AG09309 (cell line): ENCODE measurements around the gene TRPM1.

Source experiments
- DNase-seq: peaks from one replicate; pipeline ENCODE4 v3.0.0-alpha.2; 2010; ENCODE audit warnings: low read depth
- H3K4me3 ChIP-seq: 2 replicates; pipeline ENCODE4 v1.5.1; 2011; ENCODE audit warnings: mild to moderate bottlenecking, low read depth, low read length, moderate library complexity; ENCODE audit not compliant: control insufficient read depth
- TF ChIP-seq, protein P1 (sequence below): IDR thresholded peaks from 2 replicates; pipeline ENCODE4 v1.5.1; 2011; ENCODE audit warnings: mild to moderate bottlenecking, low read depth, low read length, inconsistent platforms; ENCODE audit not compliant: insufficient read depth, control insufficient read depth; ENCODE audit errors: missing control alignments

TRPM1 gene

GRCh38 chr15:30958219-30958618, 143.3 kb downstream of the TRPM1 start:
- no peak for DNase-seq
- H3K4me3 ChIP-seq, result no peak overlapping the region
- TF ChIP-seq, protein P1, sequence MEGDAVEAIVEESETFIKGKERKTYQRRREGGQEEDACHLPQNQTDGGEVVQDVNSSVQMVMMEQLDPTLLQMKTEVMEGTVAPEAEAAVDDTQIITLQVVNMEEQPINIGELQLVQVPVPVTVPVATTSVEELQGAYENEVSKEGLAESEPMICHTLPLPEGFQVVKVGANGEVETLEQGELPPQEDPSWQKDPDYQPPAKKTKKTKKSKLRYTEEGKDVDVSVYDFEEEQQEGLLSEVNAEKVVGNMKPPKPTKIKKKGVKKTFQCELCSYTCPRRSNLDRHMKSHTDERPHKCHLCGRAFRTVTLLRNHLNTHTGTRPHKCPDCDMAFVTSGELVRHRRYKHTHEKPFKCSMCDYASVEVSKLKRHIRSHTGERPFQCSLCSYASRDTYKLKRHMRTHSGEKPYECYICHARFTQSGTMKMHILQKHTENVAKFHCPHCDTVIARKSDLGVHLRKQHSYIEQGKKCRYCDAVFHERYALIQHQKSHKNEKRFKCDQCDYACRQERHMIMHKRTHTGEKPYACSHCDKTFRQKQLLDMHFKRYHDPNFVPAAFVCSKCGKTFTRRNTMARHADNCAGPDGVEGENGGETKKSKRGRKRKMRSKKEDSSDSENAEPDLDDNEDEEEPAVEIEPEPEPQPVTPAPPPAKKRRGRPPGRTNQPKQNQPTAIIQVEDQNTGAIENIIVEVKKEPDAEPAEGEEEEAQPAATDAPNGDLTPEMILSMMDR, result no peak

DNA sequence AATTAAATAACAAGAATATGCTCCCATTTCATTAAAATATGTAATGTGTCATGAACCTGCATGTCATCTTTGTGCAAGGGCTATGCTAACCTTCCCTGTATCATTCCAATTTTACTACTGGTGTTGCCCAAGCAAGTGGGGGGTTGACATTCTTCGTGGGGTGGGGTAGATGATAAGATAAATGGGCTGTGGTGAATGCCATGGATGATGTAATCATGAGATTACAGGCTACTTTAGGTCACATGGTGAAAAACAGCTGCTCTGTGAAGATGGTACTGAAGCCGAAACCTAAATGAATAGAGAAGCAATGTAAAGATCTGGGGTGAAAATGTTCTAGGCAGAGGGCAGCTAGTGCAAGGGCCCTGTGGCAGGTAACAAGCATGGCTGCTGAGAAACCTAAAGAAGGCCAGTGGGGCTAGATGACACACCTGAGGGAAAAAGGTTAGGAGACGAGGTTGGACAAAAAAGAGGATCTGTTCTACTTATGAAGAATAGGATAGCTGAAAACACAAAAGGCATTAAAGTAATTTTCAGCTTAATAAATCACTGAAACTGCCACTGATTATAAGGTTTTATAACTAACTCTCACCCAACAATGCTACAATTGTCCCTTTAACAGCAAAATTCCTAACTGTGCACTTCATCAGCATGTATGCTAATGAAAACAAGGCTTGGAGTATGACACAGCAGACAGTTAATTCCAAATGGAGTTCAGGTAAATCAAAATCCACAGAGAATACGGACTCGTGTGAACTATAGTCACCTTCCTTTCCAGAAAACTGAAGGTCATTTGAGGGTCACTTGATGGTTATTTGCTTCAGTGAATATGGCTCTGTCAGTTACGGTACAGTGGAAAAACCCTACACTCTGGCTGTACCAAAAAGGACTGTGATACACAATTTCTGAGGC, 145.1 kb downstream of the TRPM1 start:
- no peak overlapping the region for H3K4me3 ChIP-seq
- peak; percentile 4 for DNase-seq
- TF ChIP-seq, protein P1, result no peak

- no peak overlapping the region for H3K4me3 ChIP-seq
- no peak for DNase-seq
- TF ChIP-seq, protein P1, result no peak
Measured at GRCh38 chr15:30954674-30955073, 146.9 kb downstream of the TRPM1 start.

DNA sequence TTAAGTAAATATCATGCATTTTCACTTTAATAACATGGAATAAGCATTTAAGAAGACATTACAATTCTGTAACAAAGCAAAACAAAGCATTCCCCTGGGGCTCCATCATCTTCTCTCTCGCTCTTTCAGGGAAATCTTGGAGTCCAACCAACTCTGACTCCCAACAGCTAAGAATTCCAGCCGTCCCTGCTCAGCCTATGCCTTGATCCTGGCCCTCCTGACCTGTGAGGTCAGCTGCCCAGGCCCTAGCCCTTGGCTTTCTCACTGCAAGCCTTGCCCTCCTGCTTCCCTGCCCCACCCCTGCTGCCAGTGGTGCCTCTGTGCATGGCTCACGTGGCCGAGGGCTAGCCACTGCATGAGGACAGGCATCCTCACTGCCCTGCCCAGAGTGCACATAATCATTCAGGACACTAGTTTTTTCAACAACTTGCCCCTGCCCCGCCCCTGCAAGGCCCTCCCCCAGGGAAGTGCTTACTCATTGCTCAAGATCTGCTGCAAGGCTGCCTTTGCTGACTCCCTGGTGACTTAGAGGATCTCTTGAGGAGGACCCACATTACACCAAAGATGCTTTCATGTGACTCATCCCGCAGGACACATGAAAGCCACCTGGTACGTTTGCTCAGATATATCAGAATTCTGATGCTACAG, 147.7 kb downstream of the TRPM1 start:
- TF ChIP-seq, protein P1, result no peak
- H3K4me3 ChIP-seq, result no peak overlapping the region
- peak; percentile 64 for DNase-seq

DNA sequence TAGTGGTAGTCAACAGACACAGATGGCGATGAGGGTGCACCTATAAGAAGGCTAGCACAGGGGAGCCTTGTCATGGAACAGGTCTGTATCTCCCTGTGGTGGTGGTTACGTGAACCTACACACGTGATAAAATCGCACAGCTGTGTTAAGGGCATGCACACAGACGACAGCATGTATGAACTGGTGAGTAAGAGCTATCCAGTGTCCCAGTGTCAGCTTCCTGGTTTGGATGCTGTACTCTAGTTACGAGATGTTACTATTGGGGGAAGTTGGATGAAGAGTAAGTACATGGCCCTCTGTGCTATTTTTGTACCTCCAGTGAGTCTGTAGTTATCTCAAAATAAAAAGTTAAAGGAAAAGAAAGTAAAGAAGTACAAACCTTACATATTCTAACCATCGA, 148.3 kb downstream of the TRPM1 start:
- DNase-seq, result no peak
- TF ChIP-seq, protein P1, result no peak
- no peak overlapping the region for H3K4me3 ChIP-seq
